GM18498 (cell line): ENCODE data around the gene SLC13A4.
"Not testable (repeated sequence)": the region's sequence is repeated elsewhere in the genome, so short reads cannot be mapped to it uniquely, and the experiment has no call there.

Experiments used
- ATAC-seq: cut with Tn5 transposase; IDR thresholded peaks from one replicate; pipeline ENCODE4 v1.9.1; 2021; ENCODE audit warnings: mild to moderate bottlenecking, moderate library complexity; ENCODE audit not compliant: unreplicated experiment

The SLC13A4 gene

DNA sequence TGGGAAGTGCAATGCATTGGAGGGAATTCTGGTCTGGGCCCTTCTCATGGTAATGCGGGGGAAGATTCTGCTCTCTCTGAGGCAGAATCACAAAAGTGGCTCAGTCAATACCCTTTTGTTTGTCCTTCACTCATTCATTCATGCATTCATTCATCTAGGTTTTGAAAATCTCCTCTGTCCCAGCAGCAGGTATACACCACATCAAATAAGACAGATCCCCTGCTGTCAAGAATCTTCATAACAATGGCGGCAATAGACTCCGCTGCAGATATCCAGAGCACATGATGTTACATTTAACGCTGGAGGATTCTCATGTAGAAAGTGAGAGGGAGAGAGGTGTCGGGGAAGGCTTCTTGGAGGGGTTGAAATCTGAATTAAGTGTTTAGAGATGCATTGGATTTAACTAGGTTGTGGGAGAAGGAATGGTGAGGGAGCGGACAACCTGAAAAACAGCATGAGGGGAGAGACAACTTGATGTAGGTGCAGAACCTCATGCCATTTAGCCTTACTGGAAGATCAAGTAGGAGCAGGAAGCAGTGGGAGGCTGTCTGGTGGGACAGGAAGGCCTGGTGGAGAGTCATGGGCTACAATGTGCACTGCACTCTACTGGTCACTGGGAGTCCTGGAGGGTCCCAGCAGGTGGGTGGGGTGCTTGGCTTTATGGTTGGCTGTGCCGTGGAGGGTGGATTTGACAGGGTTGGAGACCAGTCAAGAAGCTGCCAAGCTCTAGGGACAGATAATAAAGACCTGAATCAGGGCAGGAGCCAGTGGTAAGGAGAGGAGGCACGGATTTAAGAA, 25.8 kb upstream of the SLC13A4 start:
- ATAC-seq = no peak

DNA sequence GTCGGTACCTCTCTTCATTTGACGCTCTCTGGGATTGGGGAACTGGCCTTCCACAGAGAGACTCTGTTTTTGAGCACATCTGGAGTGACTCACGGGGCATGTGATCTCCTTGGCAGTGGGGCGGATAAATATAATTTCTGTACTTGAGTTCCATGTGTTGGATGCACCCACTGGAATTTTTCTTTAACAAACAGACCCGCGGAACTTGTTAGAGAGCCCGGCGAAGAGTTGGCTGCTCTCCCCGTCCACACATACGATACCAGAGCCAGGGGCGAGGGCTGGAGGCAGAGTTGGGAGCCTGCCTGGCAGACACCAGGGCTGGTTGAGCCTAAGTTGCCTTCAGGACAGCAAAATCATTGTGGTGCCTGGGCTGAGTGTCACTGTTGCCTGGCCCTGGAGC, 20.8 kb upstream of the SLC13A4 start, which contains the start of gene FAM180A:
Gene FAM180A (minus strand): TSS at position 44 of the 400 bp plus-strand sequence. CDS start 233 bp downstream, outside the sequence.
- ATAC-seq = no peak

DNA sequence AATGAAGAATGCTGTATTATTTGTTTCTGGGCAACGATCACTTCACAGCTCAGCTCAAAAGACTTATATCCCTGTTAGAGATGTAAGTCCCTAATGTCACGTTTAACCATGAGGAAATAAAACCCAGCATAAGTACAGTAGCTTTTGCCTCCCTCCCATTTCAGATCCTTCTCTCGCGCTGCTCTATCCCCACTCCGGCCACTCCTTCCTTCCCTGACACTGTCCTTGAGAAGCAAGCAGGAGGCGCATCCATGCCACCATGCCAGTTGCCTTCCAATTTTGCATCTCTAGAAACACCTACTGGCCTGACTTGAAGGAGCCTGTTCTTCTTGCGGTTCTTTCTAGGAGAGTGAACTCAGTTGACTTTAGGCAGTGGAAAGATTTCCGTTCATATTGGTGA, 19.4 kb upstream of the SLC13A4 start:
- no peak for ATAC-seq

DNA sequence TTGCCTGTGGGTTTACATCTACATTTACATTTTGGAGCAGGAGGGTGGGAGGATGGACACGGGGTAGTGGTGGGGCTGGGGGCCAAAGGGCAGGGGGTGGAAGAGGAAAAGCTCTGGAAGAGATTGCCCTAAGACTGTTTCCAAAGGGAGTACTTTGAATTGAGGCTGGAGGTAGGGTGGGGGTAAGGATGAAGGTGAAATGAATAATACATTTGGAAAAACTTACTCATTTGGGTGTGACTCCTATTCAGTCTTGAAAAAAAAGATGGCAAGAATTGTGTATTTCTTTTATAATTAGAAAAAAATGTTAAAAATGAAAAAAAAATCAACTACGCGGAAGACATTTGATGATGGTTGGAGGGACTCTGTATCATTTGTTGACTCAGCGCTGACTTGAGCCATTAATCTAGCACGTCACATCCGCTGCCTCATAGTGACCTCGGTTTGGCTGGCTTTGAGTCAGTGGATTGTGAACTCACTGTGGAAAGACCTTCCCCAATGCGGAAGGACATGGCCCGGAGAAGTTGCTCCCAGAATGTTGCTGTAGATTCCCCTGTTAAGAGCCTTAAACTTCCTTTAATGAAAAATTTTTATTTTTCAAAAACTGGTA, 17.8 kb upstream of the SLC13A4 start:
- ATAC-seq = no peak

DNA sequence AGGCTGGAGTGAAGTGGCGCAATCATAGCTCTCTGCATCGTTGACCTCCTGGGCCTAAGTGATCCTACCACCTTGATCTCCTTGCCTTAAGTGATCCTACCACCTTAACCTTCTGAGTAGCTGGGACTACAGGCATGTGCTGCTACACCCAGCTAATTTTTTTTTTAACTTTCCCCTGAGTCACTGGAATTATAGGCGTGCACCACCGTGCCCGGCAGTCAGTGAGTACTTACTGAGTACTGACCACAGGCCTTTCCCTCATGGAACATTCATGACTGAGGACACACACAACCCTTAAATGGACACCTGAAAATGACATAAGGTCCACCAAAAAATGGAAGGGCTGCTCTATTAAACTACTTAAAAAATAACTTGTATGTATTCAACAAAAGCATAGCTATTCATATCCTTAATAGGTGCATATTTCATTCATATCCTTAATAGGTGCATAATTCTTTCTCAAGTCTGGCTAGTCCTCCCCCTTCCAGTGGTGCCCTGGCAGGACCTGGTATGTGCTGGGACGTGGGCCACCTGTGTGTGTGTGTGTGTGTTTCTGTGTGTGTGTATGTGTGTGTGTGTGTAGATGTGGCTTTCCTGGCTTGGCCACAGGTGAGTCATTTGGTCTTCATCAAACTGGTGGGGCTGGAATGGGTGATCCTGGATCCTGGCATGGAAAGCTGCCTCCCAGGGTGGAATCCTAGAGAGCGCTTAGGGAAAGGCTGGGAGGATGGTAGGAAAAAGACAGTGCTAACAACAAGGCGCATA, 17.1 kb upstream of the SLC13A4 start:
- ATAC-seq = no peak

DNA sequence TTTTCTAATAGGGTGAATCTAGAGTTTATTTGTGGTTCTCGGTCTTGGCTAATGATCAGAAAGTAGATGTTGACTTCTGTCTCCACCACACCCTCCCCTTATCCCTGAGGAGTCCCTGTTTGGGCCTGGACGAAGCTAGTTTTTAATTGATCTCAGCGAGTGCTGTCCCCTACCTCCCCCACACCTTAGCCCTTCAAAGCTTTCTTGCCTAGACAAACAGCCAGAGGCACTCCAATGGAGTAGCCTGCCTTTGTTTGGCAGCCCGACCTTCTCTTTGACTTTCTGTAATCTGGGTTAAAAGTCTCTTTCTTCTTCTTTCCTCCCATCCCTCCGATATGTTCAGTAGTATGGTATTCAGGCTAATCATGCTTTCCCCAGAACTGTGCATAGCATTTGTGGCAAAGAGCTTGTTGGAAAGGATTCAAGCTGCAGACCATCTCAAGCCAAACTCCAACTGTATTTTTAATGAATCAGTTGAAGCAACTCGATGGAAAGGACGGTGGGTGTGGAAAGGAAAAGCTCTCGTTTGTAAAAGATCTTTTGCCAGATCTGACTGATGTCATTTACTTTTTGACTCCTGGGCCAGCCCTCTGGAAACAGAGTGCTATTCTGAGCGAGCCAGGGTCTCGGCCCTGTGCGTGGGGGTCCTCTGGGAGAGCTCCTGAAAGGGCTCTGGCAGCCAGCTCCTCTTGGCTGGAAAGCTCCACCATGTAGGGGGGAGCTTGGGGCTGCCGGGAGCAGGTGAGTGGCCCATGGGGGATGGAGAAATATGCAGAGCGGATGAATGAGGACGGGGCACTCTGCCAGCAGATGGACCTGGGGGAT, 16.1 kb upstream of the SLC13A4 start:
- no peak for ATAC-seq

DNA sequence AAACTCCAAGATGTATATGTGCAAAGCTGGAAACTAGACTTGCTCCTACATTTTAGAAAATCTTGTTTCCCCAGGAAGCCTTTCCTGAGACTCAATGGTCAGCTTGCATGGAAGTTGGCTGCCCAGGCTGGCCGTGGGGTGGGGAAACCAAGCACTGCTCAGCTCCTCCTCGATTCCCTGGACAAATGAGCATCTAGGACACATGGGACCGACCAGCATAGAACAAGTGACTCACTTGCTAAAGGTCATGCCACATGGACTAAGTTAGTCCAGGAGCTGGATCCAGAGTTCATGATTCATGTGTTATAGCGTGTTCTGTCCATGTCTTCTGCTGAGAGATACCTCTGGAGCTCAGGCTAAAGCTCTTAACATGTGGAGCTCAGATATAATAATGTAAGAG, 14.4 kb upstream of the SLC13A4 start:
- ATAC-seq = no peak

DNA sequence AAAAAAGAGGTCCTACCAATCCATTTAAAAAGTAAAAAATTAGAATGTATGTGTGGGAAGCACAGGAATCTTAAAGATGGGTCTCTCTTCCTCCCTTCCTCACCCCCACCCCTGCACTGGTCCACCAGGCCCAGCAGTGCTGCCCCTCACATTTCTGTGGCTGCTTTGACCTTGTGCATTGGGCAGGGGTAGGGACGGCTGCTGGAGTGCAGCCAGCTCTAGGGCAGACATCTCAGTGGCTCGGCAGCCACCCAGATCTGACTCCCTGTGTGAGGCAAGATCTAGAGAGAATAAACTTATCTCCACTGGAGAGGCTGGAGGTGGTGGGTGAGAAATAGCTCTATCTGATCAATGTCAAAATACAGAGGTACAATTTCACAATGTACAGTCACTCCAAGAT, 13.9 kb upstream of the SLC13A4 start:
- ATAC-seq = no peak

DNA sequence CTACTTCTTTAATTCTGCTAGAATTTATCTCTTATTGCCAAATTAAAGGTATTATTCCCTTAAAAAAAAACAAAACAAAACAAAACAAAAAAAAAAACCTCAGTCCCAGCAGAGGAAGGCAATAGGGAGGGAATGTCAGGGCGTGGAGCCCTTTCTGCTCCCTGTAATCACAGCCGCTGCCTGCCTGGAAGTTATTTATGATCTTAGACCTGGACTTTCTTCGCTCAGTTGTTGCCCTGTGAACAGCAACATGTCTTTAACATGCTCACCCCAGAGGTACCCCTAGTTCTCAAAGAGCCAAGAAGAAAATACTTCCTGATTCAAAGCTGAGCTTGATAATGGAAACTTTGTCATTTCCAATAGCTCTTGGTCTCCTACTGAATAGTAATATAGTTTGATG, 12.9 kb upstream of the SLC13A4 start:
- no peak for ATAC-seq

DNA sequence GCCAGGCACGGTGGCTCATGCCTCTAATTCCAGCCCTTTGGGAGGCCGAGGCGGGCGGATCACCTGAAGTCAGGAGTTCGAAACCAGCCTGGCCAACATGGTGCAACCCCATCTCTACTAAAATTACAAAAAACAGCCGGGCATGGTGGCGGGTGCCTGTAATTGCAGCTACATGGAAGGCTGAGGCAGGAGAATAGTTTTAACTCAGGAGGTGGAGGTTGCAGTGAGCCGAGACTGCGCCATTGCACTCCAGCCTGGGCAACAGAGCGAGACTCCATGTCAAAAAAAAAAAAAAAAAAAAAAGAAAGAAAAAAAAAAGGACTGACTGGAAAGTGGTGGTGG, 9.3 kb upstream of the SLC13A4 start:
- ATAC-seq = not testable (repeated sequence)

DNA sequence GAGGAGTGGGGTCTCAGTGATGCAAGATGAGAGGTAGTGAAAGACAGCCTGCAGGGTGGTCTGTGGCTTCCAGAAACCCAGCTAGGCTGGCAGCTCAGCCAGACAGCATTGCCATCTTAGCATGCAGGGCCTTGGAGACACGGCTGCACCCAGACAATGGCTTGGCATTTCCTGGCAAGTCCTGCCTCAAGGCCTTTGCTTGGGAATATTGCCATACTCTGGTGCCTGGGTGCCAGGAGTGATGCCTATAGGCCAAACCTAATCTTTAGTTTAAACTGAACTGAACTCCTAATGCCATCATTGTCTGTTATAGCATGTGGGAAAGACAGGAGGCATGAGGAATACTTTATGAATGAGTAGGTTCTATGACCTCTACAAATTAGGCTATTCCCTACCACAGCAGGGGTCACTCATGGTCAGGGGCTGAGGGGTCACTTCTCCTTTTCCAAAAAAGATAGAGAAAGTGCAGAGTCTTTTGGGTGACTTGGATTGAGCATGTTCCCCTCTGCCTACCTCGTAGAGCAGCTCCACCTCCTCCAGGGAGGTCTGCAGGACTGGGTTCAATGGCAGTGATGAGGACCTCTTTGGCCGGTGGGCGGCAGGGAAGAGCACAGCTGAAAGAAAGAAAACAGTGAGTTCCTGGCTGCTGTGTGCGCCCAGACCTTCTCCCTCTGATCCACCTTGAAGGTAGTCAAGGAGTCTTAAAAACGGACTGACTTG, 8.8 kb upstream of the SLC13A4 start:
- ATAC-seq = no peak

DNA sequence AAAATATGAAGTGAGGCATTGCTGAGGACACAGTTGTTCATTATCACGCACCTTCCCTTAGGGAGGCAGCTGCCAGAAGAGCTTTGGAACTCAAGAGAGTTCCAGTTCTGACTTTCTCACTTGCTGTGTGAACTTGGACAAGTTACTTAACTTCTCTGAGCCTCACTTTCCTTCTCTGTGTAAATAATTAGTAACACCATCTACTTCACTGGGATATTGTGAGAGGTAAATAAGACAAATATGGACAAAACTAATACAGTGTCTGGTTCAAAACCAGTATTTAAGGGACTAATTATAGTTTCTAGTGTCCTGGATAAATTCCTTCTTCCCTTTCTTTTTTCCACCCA, 6.3 kb upstream of the SLC13A4 start:
- ATAC-seq = no peak

DNA sequence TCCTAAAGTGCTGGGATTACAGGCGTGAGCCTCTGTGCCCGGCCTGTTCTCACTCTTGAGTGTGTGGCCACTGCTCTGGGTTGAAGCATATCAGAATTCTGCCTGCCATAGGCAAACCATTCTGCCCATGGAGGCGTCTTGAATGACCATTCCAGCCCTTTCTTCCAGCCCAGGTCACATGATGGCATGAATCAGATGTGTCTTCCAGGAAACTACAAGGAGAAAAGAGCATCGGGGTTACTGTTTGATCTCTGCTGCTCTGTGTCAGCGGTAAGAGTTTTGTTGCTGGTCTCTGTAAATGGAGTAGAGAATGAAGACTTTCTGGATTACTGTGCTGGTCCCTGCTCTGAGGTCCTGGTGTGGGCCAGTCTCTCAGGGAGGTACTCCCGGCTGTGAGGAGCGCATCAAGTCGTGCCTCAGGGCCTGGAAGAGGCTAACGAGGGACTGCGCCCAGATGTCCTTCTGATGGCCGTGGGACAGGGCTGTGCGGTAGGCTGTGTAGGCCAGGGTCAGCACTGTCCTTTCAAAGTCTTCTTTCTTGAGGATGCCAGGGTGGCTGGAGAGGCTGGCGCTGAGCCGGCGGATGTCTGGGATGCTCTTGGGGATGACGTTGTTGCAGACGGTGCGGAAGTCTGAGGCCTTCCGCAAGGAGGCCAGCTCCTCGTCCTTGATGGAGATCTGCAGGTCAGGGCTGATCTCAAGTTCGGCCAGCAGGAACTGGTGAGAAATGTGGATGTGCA, 5.8 kb upstream of the SLC13A4 start:
- no peak for ATAC-seq

DNA sequence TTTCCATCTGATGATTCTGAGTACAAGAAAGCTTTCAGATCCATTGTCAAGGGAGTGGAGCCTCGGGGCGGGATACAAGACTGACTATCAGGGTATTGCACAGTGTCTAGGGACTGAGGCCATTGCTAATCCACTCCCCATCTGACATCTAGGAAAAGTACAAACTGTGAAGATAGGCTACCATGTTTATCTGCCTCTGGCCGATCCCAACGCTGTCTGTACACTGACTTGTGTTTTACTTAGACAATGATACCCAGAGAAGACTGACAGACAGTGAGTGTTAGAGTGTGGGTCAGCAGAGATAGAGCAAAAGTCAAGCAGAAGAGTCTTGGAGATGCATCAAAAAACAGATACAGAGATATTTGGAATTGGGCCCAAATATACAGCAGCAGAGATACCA, 3.1 kb upstream of the SLC13A4 start:
- ATAC-seq = no peak

DNA sequence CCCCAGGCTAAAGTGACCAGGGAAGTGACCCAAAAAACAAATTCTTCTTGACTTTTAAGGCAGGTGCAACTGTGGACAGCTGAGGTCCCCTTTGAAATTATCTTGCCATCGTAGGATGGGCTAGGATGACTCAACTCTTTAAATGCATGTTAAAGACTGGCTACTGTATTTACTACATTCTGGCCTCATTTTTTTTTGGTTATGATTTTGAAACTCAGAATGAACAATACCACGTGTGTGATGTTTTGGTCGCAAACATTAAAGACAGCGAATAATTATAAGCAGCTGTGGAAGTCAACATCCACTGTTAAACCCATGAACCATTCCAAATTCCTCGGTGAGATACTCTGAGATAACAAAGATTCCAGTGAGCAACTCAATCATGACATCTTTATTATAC, 1.2 kb upstream of the SLC13A4 start:
- no peak for ATAC-seq

DNA sequence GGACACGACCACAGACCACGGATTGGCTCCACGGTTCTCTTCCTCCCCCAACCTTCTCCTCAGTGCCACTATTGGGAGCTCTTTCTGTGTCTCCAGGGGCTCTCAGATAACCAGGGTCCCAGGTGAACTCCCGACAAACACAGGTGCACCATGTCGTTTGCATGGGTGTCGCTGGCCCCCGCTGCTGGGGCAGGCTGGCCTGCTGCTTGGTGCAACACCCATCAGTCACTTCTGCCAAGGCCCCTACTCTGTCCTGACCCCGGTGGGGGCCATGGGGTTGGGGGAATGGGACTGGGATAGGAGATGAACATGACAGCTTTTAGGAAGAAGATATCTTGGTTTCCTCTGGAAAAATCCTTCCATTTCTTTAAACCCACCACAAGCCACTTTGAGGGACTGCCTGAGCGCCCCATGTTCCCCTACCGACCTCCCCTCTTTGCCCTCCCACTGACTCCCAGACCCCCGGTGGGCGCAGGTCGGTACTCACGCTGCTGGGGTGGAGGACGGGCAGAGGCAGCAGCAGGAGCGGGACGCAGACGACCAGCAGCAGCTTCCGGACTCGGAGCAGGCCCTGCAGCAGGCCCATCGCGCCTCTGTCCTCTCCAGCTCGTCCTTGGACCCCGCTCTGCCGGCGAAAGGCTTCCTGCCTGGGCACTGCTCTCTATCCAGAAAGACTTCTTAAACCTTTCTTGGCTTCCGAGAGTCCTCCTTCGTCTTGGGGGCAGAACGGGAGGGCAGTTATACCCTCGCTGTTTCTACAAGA, 894 bp downstream of the SLC13A4 start:
- no peak for ATAC-seq

DNA sequence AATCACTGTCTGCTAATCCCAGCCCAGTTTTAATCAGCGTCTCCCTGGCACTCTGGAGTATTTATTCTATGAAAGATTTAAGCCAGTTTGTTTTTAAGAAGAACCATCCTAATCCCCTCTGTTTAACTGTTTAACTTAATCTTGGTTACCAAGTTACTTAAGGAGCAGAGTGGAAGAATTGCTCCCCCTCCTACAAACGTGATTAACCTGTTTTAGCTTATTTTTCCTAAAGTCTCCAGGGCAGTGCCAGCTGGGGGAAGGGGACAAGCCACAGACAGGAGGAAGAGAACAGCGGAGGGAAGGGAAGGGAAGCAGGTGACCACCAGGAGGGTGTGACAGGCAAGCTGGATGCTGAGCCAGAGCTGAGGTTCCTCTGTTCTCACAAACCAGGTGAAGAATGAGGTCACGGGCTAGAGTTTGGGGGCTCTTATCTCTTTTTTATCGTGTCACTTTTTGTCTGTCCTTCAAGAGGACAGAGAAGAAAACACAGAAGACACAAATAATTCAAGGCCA, 1.7 kb downstream of the SLC13A4 start:
- no peak for ATAC-seq

DNA sequence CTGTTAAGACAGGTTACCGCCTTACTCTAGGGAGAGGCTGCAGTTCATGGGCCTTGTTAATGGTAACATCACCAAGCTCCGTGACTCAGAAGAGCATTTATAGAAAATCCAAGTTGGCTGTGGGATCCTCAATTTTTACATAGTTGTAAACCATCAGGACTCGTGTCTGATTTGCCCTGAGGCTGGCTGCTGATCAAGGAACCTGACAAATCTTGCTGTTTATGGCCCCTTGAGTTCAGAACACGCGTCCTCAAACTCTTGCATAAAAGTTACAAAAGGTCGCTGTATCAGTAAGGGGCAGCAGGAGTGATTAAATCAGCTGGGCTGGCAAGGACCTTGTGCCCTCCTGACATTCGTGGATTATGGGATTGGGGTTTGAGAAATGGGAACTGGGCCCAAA, 4.6 kb downstream of the SLC13A4 start:
- no peak for ATAC-seq
